ENCODE results near the gene MED31. TPM values are rescaled to one million over a fixed set of nuclear protein-coding genes. Genes with fewer than 3 reads are reported as not detected.

The MED31 gene
- total and polyA plus RNA-seq, 2 of the 13 experiments (the other 11 are each of a cell fraction or from before 2014, with no cell fraction given), result 19.0 to 20.9 TPM

DNA sequence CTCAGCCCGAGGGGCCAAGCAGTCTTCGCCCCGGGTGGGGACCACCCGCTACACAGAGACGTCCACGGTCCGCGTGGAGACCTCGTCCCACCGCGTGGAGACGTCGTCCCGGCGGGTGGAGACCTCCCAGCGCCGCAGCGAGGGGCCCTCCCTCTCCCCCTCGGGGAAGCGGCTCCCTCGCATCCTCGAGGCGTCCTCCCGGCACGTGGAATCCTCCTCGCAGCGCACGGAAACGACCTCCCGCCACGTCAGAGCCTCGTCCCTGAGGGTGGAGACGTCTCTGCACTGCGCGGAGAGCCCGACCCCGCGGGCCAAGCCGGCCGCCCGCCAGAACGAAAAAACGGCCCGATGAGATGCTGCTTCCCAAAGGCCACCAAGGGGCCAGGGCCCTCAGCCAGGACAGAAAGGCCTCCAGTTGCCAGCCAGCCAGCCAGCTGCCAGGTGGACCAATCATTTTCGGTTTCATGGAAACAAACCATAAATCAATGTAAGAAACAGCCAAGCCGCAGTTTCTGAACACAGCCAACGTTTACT, 581 bp upstream of the MED31 start (continued):
- 0 out of 2 replicates have a peak, but pooled peaks have one; percentile 71 for TF ChIP-seq AFF4 (CRISPR knock-in tag; IDR thresholded peaks at IDR 0.05)
- no peak for TF ChIP-seq HNRNPL (IDR thresholded peaks at IDR 0.05; ENCODE audit: low read depth, low read length)
- peak; percentile 94 for TF ChIP-seq ZMYM2 (CRISPR knock-in tag; IDR thresholded peaks at IDR 0.05)
- TF ChIP-seq UBTF (CRISPR knock-in tag; IDR thresholded peaks at IDR 0.05), result peak; percentile 87
- TF ChIP-seq SNAPC4 (CRISPR knock-in tag; IDR thresholded peaks at IDR 0.05), result peak; percentile 97
- no peak for TF ChIP-seq CREM (IDR thresholded peaks at IDR 0.05)
- no peak for TF ChIP-seq CREM (CRISPR knock-in tag; IDR thresholded peaks at IDR 0.05)
- TF ChIP-seq, protein P1, sequence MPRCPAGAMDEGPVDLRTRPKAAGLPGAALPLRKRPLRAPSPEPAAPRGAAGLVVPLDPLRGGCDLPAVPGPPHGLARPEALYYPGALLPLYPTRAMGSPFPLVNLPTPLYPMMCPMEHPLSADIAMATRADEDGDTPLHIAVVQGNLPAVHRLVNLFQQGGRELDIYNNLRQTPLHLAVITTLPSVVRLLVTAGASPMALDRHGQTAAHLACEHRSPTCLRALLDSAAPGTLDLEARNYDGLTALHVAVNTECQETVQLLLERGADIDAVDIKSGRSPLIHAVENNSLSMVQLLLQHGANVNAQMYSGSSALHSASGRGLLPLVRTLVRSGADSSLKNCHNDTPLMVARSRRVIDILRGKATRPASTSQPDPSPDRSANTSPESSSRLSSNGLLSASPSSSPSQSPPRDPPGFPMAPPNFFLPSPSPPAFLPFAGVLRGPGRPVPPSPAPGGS (CRISPR knock-in tag; IDR thresholded peaks at IDR 0.05), result peak; percentile 98; the same call in 1 of the 2 replicates
- TF ChIP-seq AGO1 (IDR thresholded peaks at IDR 0.05; ENCODE audit: low read depth, low read length, poor library complexity, severe bottlenecking), result peak; percentile 29
- peak; percentile 80 for TF ChIP-seq KDM3A (CRISPR knock-in tag; IDR thresholded peaks at IDR 0.05; ENCODE audit: low read depth)
- TF ChIP-seq POLR2AphosphoS2 (IDR thresholded peaks at IDR 0.05; ENCODE audit: low read depth, low read length), result no peak
- peak; percentile 99 for TF ChIP-seq ZNF605 (CRISPR knock-in tag; IDR thresholded peaks at IDR 0.05)
- no peak for TF ChIP-seq ZFP62 (CRISPR knock-in tag; IDR thresholded peaks at IDR 0.05)
- no peak for TF ChIP-seq SRSF4 (IDR thresholded peaks at IDR 0.05; ENCODE audit: low read depth, low read length, poor library complexity, severe bottlenecking)
- TF ChIP-seq SAP130 (CRISPR knock-in tag; IDR thresholded peaks at IDR 0.05; ENCODE audit: low read depth), result no peak
- no peak for TF ChIP-seq MTA3 (CRISPR knock-in tag; IDR thresholded peaks at IDR 0.05)

Measured in HepG2 (cell line).